ENCODE measurements around the gene CAPS. TPM values are rescaled to one million over a fixed set of nuclear protein-coding genes. Genes with fewer than 3 reads are reported as not detected.

Gene CAPS
- total and polyA plus RNA-seq, 2 experiments from 2014 or later: 15.5 to 17.8 TPM

DNA sequence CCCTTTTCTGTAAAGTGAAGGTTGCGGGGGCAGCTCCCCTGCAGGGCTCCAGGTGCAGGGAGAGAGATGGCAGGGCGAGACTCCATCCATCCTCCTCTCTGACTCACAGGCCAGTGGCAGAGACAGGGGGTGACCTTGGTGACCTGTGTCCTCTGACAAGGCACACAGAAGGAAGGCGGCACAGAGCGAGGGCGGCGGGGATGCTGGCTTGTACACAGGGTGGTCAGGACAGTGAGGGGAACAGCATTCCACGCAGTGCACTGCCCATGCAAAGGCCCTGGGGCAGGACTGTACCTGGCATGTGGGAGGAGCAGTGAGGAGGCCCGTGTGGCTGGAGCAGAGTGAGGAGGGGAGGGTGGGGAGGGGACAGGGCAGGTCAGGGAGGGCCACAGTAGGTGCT is 18.2 kb upstream of the CAPS start:
- WGBS (ENCODE audit: low lambda C conversion rate, missing lambda C conversion rate): 90% methylated on average over 8 of the region's 8 CpGs
- Histone ChIP-seq H3K9me2 (replicated peaks; ENCODE audit: insufficient read depth) (no peaks in the 10 kb centered on the region), H3K9me3 (ENCODE audit: low read depth) (no peaks in the 10 kb centered on the region), H3K4me2 (no peak overlapping the region), H3K79me2 (peaks cover 25% of the 10 kb centered on the region), H3K4me3 (no peak overlapping the region), H2AFZ (no peak overlapping the region), H3K27me3 (no peaks in the 10 kb centered on the region), H3K4me1 (ENCODE audit: insufficient read depth) (peaks cover 12% of the 10 kb centered on the region), H4K20me1 (ENCODE audit: insufficient read depth, poor library complexity, severe bottlenecking) (peaks cover 25% of the 10 kb centered on the region), H3K36me3 (replicated peaks; ENCODE audit: insufficient read depth, low read depth) (no peaks in the 10 kb centered on the region), H3K27ac (no peak overlapping the region)
- TF ChIP-seq EZH2phosphoT487 (IDR thresholded peaks at IDR 0.05; ENCODE audit: low read depth, severe bottlenecking, unreplicated experiment): no peak
- no peak for TF ChIP-seq CTCF (IDR thresholded peaks at IDR 0.05; ENCODE audit: poor library complexity)
- TF ChIP-seq EZH2 (IDR thresholded peaks at IDR 0.05; ENCODE audit: borderline replicate concordance): no peak
- no peak for DNase-seq (ENCODE audit: low spot score)

DNA sequence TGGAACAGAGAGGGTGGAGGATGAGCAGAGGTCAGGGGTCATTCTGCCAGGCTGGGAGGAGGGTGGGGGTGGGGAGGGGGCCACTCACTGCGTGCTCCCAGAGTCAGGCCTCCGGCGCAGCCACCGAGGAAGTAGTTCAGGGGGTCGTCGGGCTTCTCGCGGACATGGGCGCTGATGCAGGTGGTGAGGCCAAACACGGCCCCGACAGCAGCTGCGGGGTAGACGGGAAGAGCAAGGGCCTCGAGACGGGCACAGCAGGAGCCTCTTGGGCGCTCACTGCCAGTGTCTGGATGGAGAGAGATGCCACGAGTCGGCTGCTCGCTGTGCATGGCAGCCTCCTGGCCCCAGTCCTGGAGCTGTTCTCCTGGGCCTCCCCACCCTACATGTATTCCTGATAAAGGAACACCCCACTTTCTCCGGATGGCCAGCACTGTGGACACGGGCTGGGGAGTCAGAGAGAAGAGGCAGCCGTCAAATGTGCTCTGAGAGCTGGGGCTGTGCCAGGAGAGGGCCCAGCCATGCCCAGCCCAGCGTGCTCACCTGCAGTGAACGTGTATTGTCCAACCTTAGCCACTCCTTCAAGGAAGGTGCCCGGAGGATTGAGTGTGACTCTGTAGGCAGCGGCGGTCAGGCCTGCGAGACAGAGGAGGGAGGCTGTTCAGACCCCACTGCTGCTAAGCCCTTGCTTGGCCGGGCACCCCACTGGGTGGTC is 17.5 kb upstream of the CAPS start:
- H3K9me2 ChIP-seq (replicated peaks; ENCODE audit: insufficient read depth): no peaks in the 10 kb centered on the region
- 97% methylated on average over 28 of the region's 29 CpGs for WGBS (ENCODE audit: low lambda C conversion rate, missing lambda C conversion rate)
- H3K79me2 ChIP-seq: peaks cover 32% of the 10 kb centered on the region
- H2AFZ ChIP-seq: no peak overlapping the region
- no peak for TF ChIP-seq EZH2 (IDR thresholded peaks at IDR 0.05; ENCODE audit: borderline replicate concordance)
- no peak for TF ChIP-seq CTCF (IDR thresholded peaks at IDR 0.05; ENCODE audit: poor library complexity)
- no peak for TF ChIP-seq EZH2phosphoT487 (IDR thresholded peaks at IDR 0.05; ENCODE audit: low read depth, severe bottlenecking, unreplicated experiment)
- no peaks in the 10 kb centered on the region for H3K9me3 ChIP-seq (ENCODE audit: low read depth)
- DNase-seq (ENCODE audit: low spot score): no peak
- H3K4me2 ChIP-seq: no peak overlapping the region
- peaks cover 25% of the 10 kb centered on the region for H4K20me1 ChIP-seq (ENCODE audit: insufficient read depth, poor library complexity, severe bottlenecking)
- no peaks in the 10 kb centered on the region for H3K36me3 ChIP-seq (replicated peaks; ENCODE audit: insufficient read depth, low read depth)
- no peak overlapping the region for H3K27ac ChIP-seq
- H3K4me3 ChIP-seq: no peak overlapping the region
- no peaks in the 10 kb centered on the region for H3K27me3 ChIP-seq
- peaks cover 12% of the 10 kb centered on the region for H3K4me1 ChIP-seq (ENCODE audit: insufficient read depth)

- Histone ChIP-seq H3K27ac (no peak overlapping the region), H3K4me2 (no peak overlapping the region), H3K4me1 (ENCODE audit: insufficient read depth) (peaks cover 5% of the 10 kb centered on the region), H4K20me1 (ENCODE audit: insufficient read depth, poor library complexity, severe bottlenecking) (peaks cover 25% of the 10 kb centered on the region), H2AFZ (no peak overlapping the region), H3K36me3 (replicated peaks; ENCODE audit: insufficient read depth, low read depth) (no peaks in the 10 kb centered on the region), H3K9me3 (ENCODE audit: low read depth) (no peaks in the 10 kb centered on the region), H3K79me2 (peaks cover 40% of the 10 kb centered on the region), H3K9me2 (replicated peaks; ENCODE audit: insufficient read depth) (no peaks in the 10 kb centered on the region), H3K4me3 (no peak overlapping the region), H3K27me3 (no peaks in the 10 kb centered on the region)
- TF ChIP-seq EZH2phosphoT487 (IDR thresholded peaks at IDR 0.05; ENCODE audit: low read depth, severe bottlenecking, unreplicated experiment) (no peak), EZH2 (IDR thresholded peaks at IDR 0.05; ENCODE audit: borderline replicate concordance) (no peak), CTCF (IDR thresholded peaks at IDR 0.05; ENCODE audit: poor library complexity) (no peak)
- no peak for DNase-seq (ENCODE audit: low spot score)
- 95% methylated on average over 28 of the region's 30 CpGs for WGBS (ENCODE audit: low lambda C conversion rate, missing lambda C conversion rate)
These were observed 16.7 kb upstream of the CAPS start for GRCh38 chr19:5897189-5897969.

Data from hepatocyte (in vitro differentiated cells).